ENCODE results near the gene ARIH2. TPM values are rescaled to one million over a fixed set of nuclear protein-coding genes. Genes with fewer than 3 reads are reported as not detected.

The ARIH2 gene
- total and polyA plus RNA-seq, 2 of the 4 experiments (the other 2 are of a cell fraction), result 62.3 to 93.7 TPM

- Histone ChIP-seq H2BK15ac (ENCODE audit: low read depth, low read length) (no peak overlapping the region), H4K20me1 (ENCODE audit: insufficient read depth, low read length) (peaks cover 20% of the 10 kb centered on the region), H3K4me3 (ENCODE audit: insufficient read depth, low read depth, low read length) (peak overlapping the region; percentile 84), H3K79me1 (ENCODE audit: low read depth in 1 of 2, low read length in 2 of 2) (peaks cover 24 to 84% of the 10 kb centered on the region in 2 experiments; a peak in 3 of 4 replicates), H2AK5ac (ENCODE audit: low read depth, low read length) (peak overlapping the region; percentile 65), H2BK5ac (ENCODE audit: low read depth, low read length, poor library complexity, severe bottlenecking) (peak overlapping the region; percentile 93), H4K8ac (ENCODE audit: low read depth in 2 of 2, low read length in 2 of 2) (peak overlapping the region in 1 of 2 experiments; percentile 88; a peak in 3 of 4 replicates), H3K14ac (replicated peaks; ENCODE audit: low read depth, low read length) (peak overlapping the region; percentile 93), H3K23ac (ENCODE audit: low read depth, low read length) (peak overlapping the region; percentile 74; the same call in 1 of the 2 replicates), H4K91ac (ENCODE audit: insufficient read depth, low read depth, low read length) (peak overlapping the region; percentile 57; the same call in 1 of the 2 replicates), H2AFZ (replicated peaks; ENCODE audit: low read length, poor library complexity) (peak overlapping the region; percentile 94), H2BK20ac (ENCODE audit: low read depth, low read length) (no peak overlapping the region), H3K56ac (ENCODE audit: extremely low read depth, insufficient read depth, low read length) (peak overlapping the region; percentile 58; the same call in 1 of the 2 replicates), H3K27me3 (ENCODE audit: control insufficient read depth, insufficient read depth, low read length) (no peaks in the 10 kb centered on the region), H2AK9ac (replicated peaks; ENCODE audit: low read depth, low read length, poor library complexity) (peak overlapping the region; percentile 99), H3K9me1 (ENCODE audit: insufficient read depth, low read length) (peaks cover 18% of the 10 kb centered on the region), H3K27ac (ENCODE audit: insufficient read depth, low read length) (peak overlapping the region; percentile 70), H4K5ac (ENCODE audit: low read depth, low read length) (0 out of 2 replicates have a peak overlapping the region, but pooled peaks have one; percentile 4), H3K4ac (ENCODE audit: low read depth, low read length) (peak overlapping the region; percentile 92), H3K9ac (ENCODE audit: low read depth, low read length) (peak overlapping the region; percentile 66), H3K4me2 (ENCODE audit: low read depth, low read length) (peak overlapping the region; percentile 72), H3K36me3 (ENCODE audit: control insufficient read depth, insufficient read depth, low read length) (peaks cover 28% of the 10 kb centered on the region), H3K9me3 (ENCODE audit: control insufficient read depth, insufficient read depth, low read length) (no peaks in the 10 kb centered on the region), H3K4me1 (ENCODE audit: control insufficient read depth, insufficient read depth, low read length) (peaks cover 11% of the 10 kb centered on the region), H3K18ac (ENCODE audit: low read depth, low read length) (no peak overlapping the region), H2BK120ac (ENCODE audit: low read depth, low read length) (peak overlapping the region; percentile 9; the same call in 1 of the 2 replicates)
- dilution Hi-C loops (cut with HindIII; ENCODE audit: low sequenced_read_pairs, unreplicated experiment), result no loop called here
- intact Hi-C loops (cut with micrococcal nuclease), result loop anchor here (2.0 to 5.0 kb wide), 2 partner anchors 33 to 71 kb away; partner anchors contain the start of gene QRICH1
- CTCF ChIA-PET, result interaction anchor here (0.5 to 1.1 kb wide), 5 partner anchors 14 to 473 kb away, joined by 3 to 7 read pairs (median 5); partner anchors contain the start of gene WDR6
- in situ Hi-C loops (cut with MboI; ENCODE audit: low sequenced_read_pairs), result no loop called here
- no peak for TF ChIP-seq RAD21 (IDR thresholded peaks at IDR 0.05; ENCODE audit: low read length)
- TF ChIP-seq MAZ (IDR thresholded peaks at IDR 0.05; ENCODE audit: borderline replicate concordance, low read depth, low read length), result no peak
- TF ChIP-seq CEBPB (IDR thresholded peaks at IDR 0.05; ENCODE audit: low read depth, low read length), result no peak
- TF ChIP-seq SMC3 (IDR thresholded peaks at IDR 0.05; ENCODE audit: low read depth, low read length), result no peak
- TF ChIP-seq USF2 (IDR thresholded peaks at IDR 0.05; ENCODE audit: low read depth, low read length), result peak; percentile 49; the same call in 1 of the 2 replicates
- no peak for TF ChIP-seq BHLHE40 (IDR thresholded peaks at IDR 0.05; ENCODE audit: low read depth, low read length)
- TF ChIP-seq, protein P1, sequence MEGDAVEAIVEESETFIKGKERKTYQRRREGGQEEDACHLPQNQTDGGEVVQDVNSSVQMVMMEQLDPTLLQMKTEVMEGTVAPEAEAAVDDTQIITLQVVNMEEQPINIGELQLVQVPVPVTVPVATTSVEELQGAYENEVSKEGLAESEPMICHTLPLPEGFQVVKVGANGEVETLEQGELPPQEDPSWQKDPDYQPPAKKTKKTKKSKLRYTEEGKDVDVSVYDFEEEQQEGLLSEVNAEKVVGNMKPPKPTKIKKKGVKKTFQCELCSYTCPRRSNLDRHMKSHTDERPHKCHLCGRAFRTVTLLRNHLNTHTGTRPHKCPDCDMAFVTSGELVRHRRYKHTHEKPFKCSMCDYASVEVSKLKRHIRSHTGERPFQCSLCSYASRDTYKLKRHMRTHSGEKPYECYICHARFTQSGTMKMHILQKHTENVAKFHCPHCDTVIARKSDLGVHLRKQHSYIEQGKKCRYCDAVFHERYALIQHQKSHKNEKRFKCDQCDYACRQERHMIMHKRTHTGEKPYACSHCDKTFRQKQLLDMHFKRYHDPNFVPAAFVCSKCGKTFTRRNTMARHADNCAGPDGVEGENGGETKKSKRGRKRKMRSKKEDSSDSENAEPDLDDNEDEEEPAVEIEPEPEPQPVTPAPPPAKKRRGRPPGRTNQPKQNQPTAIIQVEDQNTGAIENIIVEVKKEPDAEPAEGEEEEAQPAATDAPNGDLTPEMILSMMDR (conservative IDR thresholded peaks at IDR 0.05; ENCODE audit: low read depth, low read length), result no peak
- no peak; the same call in 1 of the 2 replicates for TF ChIP-seq CHD1 (IDR thresholded peaks at IDR 0.05; ENCODE audit: low read depth, low read length)
- TF ChIP-seq ELK1 (IDR thresholded peaks at IDR 0.05; ENCODE audit: borderline replicate concordance, low read depth, low read length), result no peak
- no peak for TF ChIP-seq RCOR1 (IDR thresholded peaks at IDR 0.05; ENCODE audit: insufficient replicate concordance, low read length)
- peak; percentile 99 for TF ChIP-seq POLR2A (IDR thresholded peaks at IDR 0.05; ENCODE audit: low read depth, low read length)
- TF ChIP-seq FOS (IDR thresholded peaks at IDR 0.05; ENCODE audit: low read depth, low read length), result no peak
- peak; percentile 36; the same call in 1 of the 2 replicates for TF ChIP-seq MXI1 (IDR thresholded peaks at IDR 0.05; ENCODE audit: borderline replicate concordance, low read depth, low read length)
- DNase-seq, result peak; percentile 95
- POLR2A ChIA-PET (ENCODE audit: unreplicated experiment), result interaction anchor here (0.6 to 3.8 kb wide), 4 partner anchors 42 to 84 kb away, joined by 3 to 25 read pairs (median 4); partner anchors contain the start of gene QRICH1
- 0% methylated on average over 42 of the region's 60 CpGs; no CpG with 5 or more reads in 1 of the 2 experiments for WGBS, 2 experiments (ENCODE audit: extremely low coverage in 2 of 2, insufficient read length in 1 of 2)
- BruUV-seq (replicated peaks), result no TSS peak
- ATAC-seq (ENCODE audit: low read depth), result peak; percentile 78
These were observed 102.7 kb downstream of the ARIH2 start for GRCh38 chr3:49021213-49021812.

Measured in IMR-90 (cell line).